Fibroblast of the conjunctiva (primary cell): ENCODE measurements around the gene RHOG.

Experiments used
- DNase-seq: peaks from one replicate; pipeline ENCODE4 v3.0.0-alpha.2; 2010; ENCODE audit warnings: low read depth

The RHOG gene

GRCh38 chr11:3859373-3859881 lies 18.7 kb upstream of the RHOG start:
- no peak for DNase-seq

- DNase-seq = no peak
Measured at GRCh38 chr11:3857628-3858027, 16.9 kb upstream of the RHOG start.

GRCh38 chr11:3856856-3857553 lies 16.2 kb upstream of the RHOG start:
- no peak for DNase-seq

GRCh38 chr11:3855808-3856491 lies 15.2 kb upstream of the RHOG start:
- no peak for DNase-seq

- peak; percentile 87 for DNase-seq
Measured at GRCh38 chr11:3854977-3855807, 14.4 kb upstream of the RHOG start, which contains the start of gene STIM1. STIM1 (plus strand) TSS chr11:3855664; CDS start chr11:3856271, 607 bp downstream.

- DNase-seq = no peak
Measured at GRCh38 chr11:3854660-3854976, 13.9 kb upstream of the RHOG start.

GRCh38 chr11:3853899-3854659 lies 13.3 kb upstream of the RHOG start:
- DNase-seq = no peak

GRCh38 chr11:3853545-3853842 lies 12.7 kb upstream of the RHOG start:
- no peak for DNase-seq

GRCh38 chr11:3849297-3849874 lies 8.6 kb upstream of the RHOG start:
- no peak for DNase-seq

GRCh38 chr11:3845670-3846069 lies 4.9 kb upstream of the RHOG start:
- DNase-seq = no peak

GRCh38 chr11:3845246-3845645 lies 4.5 kb upstream of the RHOG start:
- no peak for DNase-seq

- DNase-seq = no peak
Measured at GRCh38 chr11:3843326-3843725, 2.6 kb upstream of the RHOG start.

- peak; percentile 75 for DNase-seq
Measured at GRCh38 chr11:3841426-3842350, 929 bp upstream of the RHOG start.

- DNase-seq = no peak
Measured at GRCh38 chr11:3840004-3840869, 522 bp downstream of the RHOG start.

- no peak for DNase-seq
Measured at GRCh38 chr11:3838504-3838903, 2.3 kb downstream of the RHOG start.

- DNase-seq = no peak
Measured at GRCh38 chr11:3837793-3838192, 3.0 kb downstream of the RHOG start.

- DNase-seq = no peak
Measured at GRCh38 chr11:3836903-3837302, 3.9 kb downstream of the RHOG start.

GRCh38 chr11:3835751-3836150 lies 5.0 kb downstream of the RHOG start:
- no peak for DNase-seq

GRCh38 chr11:3834664-3835461 lies 5.9 kb downstream of the RHOG start:
- DNase-seq = no peak
